Daoy (cell line): ENCODE measurements around the gene RSRC1. TPM values are rescaled to one million over a fixed set of nuclear protein-coding genes. Genes with fewer than 3 reads are reported as not detected.
A peak's percentile ranks its signal among the peaks of the same experiment; 100 is the strongest.
"Not testable (repeated sequence)": the region's sequence is repeated elsewhere in the genome, so short reads cannot be mapped to it uniquely, and the experiment has no call there.

ENCODE experiments used
- DNase-seq: peaks from one replicate; pipeline ENCODE4 v3.0.0-alpha.2; 2015; ENCODE audit warnings: low read depth
- total RNA-seq: library from RNA; depleted of rRNA; stranded (reverse); fragments of >200 nt; shearing (Covaris generic); gene quantifications from 2 replicates; pipeline ENCODE4 v1.2.3, GENCODE V29; 2014

Gene RSRC1
- total RNA-seq, 1 experiment from 2014 or later, result 58.7 TPM

GRCh38 chr3:158402590-158402989 lies 292.7 kb downstream of the RSRC1 start:
- DNase-seq, result no peak

GRCh38 chr3:158403013-158403412 lies 293.1 kb downstream of the RSRC1 start:
- no peak for DNase-seq

- no peak for DNase-seq
These were observed 294.3 kb downstream of the RSRC1 start for GRCh38 chr3:158404131-158404718.

GRCh38 chr3:158405507-158405906 lies 295.6 kb downstream of the RSRC1 start:
- DNase-seq, result no peak

GRCh38 chr3:158407844-158408517 lies 298.1 kb downstream of the RSRC1 start:
- no peak for DNase-seq

- not testable (repeated sequence) for DNase-seq
These were observed 298.6 kb downstream of the RSRC1 start for GRCh38 chr3:158408518-158408897.

- no peak for DNase-seq
These were observed 308.1 kb downstream of the RSRC1 start for GRCh38 chr3:158418035-158418434.

- DNase-seq, result no peak
These were observed 310.1 kb downstream of the RSRC1 start for GRCh38 chr3:158419820-158420653.

GRCh38 chr3:158420654-158421396 lies 310.9 kb downstream of the RSRC1 start:
- peak; percentile 30 for DNase-seq

- no peak for DNase-seq
These were observed 320.6 kb downstream of the RSRC1 start for GRCh38 chr3:158430448-158430847.

GRCh38 chr3:158430968-158431367 lies 321.1 kb downstream of the RSRC1 start:
- no peak for DNase-seq

GRCh38 chr3:158431829-158432228 lies 321.9 kb downstream of the RSRC1 start:
- DNase-seq, result no peak

GRCh38 chr3:158434412-158435038 lies 324.6 kb downstream of the RSRC1 start:
- peak; percentile 62 for DNase-seq

GRCh38 chr3:158443632-158444031 lies 333.7 kb downstream of the RSRC1 start:
- no peak for DNase-seq

- no peak for DNase-seq
These were observed 337.5 kb downstream of the RSRC1 start for GRCh38 chr3:158447408-158447807.

GRCh38 chr3:158451405-158452055 lies 341.6 kb downstream of the RSRC1 start:
- no peak for DNase-seq

GRCh38 chr3:158452334-158452733 lies 342.4 kb downstream of the RSRC1 start:
- no peak for DNase-seq

GRCh38 chr3:158453004-158453403 lies 343.1 kb downstream of the RSRC1 start:
- no peak for DNase-seq

GRCh38 chr3:158453865-158454264 lies 344.0 kb downstream of the RSRC1 start:
- no peak for DNase-seq

GRCh38 chr3:158455406-158455805 lies 345.5 kb downstream of the RSRC1 start:
- DNase-seq, result no peak

- no peak for DNase-seq
These were observed 346.2 kb downstream of the RSRC1 start for GRCh38 chr3:158456114-158456513.
